ENCODE data around the gene GATA5. TPM values are rescaled to one million over a fixed set of nuclear protein-coding genes. Genes with fewer than 3 reads are reported as not detected.

GATA5 gene
- total RNA-seq, 2 donors from 2014 or later, result not detected

DNA sequence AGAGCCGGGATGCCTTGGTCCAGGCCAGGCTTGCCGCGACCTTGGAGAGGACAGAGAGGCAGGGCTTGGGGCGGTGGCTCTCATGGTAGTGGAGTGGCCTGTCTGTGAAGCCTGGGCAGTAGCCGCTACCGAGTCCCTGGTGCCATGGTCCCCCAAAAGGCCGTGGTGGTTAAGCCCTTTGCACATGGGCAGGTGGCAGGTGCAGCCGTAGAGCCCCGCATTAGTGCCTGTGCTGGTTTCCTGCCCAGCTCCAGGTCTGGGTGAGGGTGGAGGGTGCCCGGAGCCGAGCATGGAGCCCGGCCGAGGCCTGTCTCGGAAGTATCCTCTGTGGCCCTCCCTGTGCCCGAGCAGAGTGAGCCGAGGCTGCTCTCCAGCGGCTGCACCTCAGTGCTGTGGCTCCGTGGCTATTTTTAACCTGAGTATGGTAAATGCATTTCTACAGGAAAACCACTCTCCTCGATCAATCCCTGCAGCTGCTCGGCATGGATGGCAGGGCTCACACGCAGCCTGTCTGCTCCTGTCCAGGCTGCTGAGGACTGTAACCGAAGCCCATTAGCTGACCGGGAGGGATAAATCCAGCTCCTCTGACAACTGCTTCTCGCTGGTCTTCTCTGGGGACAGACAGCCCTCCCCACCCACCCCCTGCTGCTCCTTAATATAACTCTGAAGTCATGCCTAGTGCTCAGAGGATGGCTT lies 36.3 kb upstream of the GATA5 start:
- no peak overlapping the region for H3K27ac Mint-ChIP-seq
- DNase-seq (no peak), ATAC-seq (no peak)
- H3K36me3 Mint-ChIP-seq (ENCODE audit: low read depth), result no peaks in the 10 kb centered on the region
- peak overlapping the region; percentile 19 for H3K4me3 Mint-ChIP-seq
- H3K9me3 ChIP-seq (ENCODE audit: control insufficient read depth, low read length, poor library complexity, severe bottlenecking), result no peaks in the 10 kb centered on the region
- H3K27me3 Mint-ChIP-seq, result peaks cover 26% of the 10 kb centered on the region
- H3K4me1 Mint-ChIP-seq, result no peaks in the 10 kb centered on the region

DNA sequence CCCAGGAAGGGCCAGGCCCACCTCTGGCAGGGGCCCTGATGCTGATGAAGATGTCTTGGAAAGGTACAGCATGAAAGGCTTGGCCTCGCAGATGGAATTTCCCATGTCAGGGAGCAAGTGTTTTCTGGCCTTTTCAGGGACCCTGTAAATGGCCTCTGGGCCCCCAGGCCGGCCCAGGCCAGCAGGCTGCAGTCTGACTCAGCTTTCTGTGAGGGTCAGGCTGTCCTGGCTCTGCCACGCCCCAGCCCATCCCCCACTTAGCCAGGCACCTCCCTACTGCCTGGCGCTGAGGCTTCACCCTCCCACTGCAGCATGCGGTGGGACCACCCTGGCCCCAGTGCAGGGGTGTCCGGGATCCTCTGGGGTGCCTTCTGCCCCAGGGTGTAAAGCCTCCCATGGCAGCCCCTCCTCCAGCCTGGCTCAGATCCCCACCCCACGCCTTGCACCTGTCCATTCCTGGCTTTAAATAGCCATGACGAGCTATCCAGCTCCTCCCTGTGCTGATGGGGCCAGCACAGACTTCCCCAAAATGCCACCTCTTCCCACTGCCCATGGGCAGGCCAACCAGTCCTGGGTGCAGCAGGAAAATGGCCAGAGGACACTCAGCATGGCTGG lies 35.6 kb upstream of the GATA5 start:
- H3K4me1 Mint-ChIP-seq, result no peaks in the 10 kb centered on the region
- no peak for DNase-seq
- no peak overlapping the region for H3K4me3 Mint-ChIP-seq
- no peaks in the 10 kb centered on the region for H3K36me3 Mint-ChIP-seq (ENCODE audit: low read depth)
- ATAC-seq, result no peak
- H3K27ac Mint-ChIP-seq, result no peak overlapping the region
- H3K27me3 Mint-ChIP-seq, result peaks cover 20% of the 10 kb centered on the region
- H3K9me3 ChIP-seq (ENCODE audit: control insufficient read depth, low read length, poor library complexity, severe bottlenecking), result no peaks in the 10 kb centered on the region

- DNase-seq, result no peak
- Mint-ChIP-seq H3K36me3 (ENCODE audit: low read depth) (no peaks in the 10 kb centered on the region), H3K4me1 (no peaks in the 10 kb centered on the region), H3K27me3 (peaks cover 4% of the 10 kb centered on the region), H3K27ac (no peak overlapping the region), H3K4me3 (no peak overlapping the region)
- ATAC-seq, result no peak
- H3K9me3 ChIP-seq (ENCODE audit: control insufficient read depth, low read length, poor library complexity, severe bottlenecking), result no peaks in the 10 kb centered on the region
These were observed 32.9 kb upstream of the GATA5 start for GRCh38 chr20:62508641-62509051.

DNA sequence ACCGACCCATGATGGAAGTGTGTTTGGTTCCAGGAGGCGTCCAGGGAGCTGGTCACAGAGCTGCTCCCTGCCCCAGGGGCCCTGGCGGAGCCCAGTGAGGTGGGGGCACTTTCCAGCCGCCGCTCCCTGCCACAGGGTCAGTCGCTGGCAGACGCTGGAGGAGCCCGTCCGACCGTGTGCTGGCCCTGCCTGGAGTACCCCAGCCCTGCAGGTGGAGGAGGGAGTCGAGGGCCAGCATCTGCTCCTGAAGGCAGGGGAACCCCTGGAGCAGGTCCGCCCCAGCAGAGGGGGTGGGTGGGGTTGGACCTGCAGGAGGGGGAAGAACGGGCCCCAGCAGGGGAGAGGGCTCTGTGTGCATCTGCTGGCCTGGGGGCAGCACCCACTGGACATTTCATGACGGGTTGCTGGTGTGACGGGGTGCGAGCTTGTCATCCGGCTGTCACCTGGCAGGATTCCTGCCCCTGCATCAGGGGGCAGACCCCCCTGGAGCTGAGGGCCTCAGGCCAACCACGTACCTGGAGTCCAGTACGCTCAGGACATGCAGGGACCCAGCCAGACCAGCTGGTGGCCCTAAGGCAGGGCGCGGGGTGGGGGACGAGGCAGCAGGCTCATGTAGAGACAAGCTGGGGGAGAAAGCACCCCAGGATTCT lies 32.3 kb upstream of the GATA5 start:
- no peak for DNase-seq
- H3K9me3 ChIP-seq (ENCODE audit: control insufficient read depth, low read length, poor library complexity, severe bottlenecking), result no peaks in the 10 kb centered on the region
- no peaks in the 10 kb centered on the region for H3K36me3 Mint-ChIP-seq (ENCODE audit: low read depth)
- no peaks in the 10 kb centered on the region for H3K27me3 Mint-ChIP-seq
- H3K4me3 Mint-ChIP-seq, result no peak overlapping the region
- no peak overlapping the region for H3K27ac Mint-ChIP-seq
- no peaks in the 10 kb centered on the region for H3K4me1 Mint-ChIP-seq
- ATAC-seq, result no peak

DNA sequence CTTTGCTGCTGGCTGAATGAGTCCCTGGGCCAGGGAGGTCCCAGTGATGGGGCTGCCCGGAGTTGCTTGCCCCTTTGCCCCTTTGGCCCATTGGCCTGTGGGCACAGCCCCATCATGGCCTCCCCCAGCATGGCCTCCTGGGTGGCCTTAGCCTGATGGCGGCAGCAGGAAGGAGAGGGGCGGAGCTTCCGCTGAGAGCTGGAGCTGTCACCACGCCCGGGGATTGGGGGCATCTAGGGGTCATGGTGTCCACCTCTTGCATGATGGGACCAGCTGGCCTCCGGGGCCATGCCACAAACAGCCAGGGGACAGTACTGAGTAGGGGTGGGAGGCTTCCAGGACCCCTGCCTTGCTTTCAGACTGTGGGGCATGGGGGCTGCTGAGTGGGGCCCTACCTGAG lies 31.5 kb upstream of the GATA5 start:
- H3K27me3 Mint-ChIP-seq, result no peaks in the 10 kb centered on the region
- no peaks in the 10 kb centered on the region for H3K36me3 Mint-ChIP-seq (ENCODE audit: low read depth)
- H3K9me3 ChIP-seq (ENCODE audit: control insufficient read depth, low read length, poor library complexity, severe bottlenecking), result no peaks in the 10 kb centered on the region
- H3K4me3 Mint-ChIP-seq, result no peak overlapping the region
- peaks cover 3% of the 10 kb centered on the region for H3K4me1 Mint-ChIP-seq
- ATAC-seq (no peak), DNase-seq (no peak)
- H3K27ac Mint-ChIP-seq, result no peak overlapping the region

DNA sequence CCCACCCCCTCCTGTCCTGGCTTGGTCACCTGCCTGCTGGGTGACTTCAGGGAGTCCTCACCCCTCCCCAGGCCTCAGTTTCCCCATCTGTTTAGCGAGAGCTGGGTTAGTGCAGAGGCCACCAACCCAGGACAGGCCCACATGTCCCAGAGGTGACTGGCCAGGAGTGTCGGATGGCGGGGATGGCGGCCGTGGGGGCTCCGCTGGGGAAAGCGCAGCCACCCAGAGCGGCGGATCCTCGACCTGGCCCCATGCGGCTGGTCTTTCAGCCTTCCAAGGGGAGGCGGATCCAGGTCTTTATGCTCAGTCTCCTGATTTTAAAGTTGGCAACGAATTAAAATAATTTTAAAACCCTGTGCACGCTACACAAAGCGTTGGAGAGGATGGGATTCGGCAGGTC lies 31.0 kb upstream of the GATA5 start:
- H3K27me3 Mint-ChIP-seq, result no peaks in the 10 kb centered on the region
- no peak overlapping the region for H3K27ac Mint-ChIP-seq
- ATAC-seq (no peak), DNase-seq (no peak)
- H3K36me3 Mint-ChIP-seq (ENCODE audit: low read depth), result no peaks in the 10 kb centered on the region
- H3K9me3 ChIP-seq (ENCODE audit: control insufficient read depth, low read length, poor library complexity, severe bottlenecking), result no peaks in the 10 kb centered on the region
- peaks cover 7% of the 10 kb centered on the region for H3K4me1 Mint-ChIP-seq
- no peak overlapping the region for H3K4me3 Mint-ChIP-seq

- H3K9me3 ChIP-seq (ENCODE audit: control insufficient read depth, low read length, poor library complexity, severe bottlenecking), result no peaks in the 10 kb centered on the region
- no peaks in the 10 kb centered on the region for H3K36me3 Mint-ChIP-seq (ENCODE audit: low read depth)
- H3K27me3 Mint-ChIP-seq, result no peaks in the 10 kb centered on the region
- ATAC-seq (no peak), DNase-seq (no peak)
- H3K27ac Mint-ChIP-seq, result no peak overlapping the region
- H3K4me1 Mint-ChIP-seq, result peaks cover 12% of the 10 kb centered on the region
- no peak overlapping the region for H3K4me3 Mint-ChIP-seq
These were observed 30.3 kb upstream of the GATA5 start for GRCh38 chr20:62506087-62506486.

DNA sequence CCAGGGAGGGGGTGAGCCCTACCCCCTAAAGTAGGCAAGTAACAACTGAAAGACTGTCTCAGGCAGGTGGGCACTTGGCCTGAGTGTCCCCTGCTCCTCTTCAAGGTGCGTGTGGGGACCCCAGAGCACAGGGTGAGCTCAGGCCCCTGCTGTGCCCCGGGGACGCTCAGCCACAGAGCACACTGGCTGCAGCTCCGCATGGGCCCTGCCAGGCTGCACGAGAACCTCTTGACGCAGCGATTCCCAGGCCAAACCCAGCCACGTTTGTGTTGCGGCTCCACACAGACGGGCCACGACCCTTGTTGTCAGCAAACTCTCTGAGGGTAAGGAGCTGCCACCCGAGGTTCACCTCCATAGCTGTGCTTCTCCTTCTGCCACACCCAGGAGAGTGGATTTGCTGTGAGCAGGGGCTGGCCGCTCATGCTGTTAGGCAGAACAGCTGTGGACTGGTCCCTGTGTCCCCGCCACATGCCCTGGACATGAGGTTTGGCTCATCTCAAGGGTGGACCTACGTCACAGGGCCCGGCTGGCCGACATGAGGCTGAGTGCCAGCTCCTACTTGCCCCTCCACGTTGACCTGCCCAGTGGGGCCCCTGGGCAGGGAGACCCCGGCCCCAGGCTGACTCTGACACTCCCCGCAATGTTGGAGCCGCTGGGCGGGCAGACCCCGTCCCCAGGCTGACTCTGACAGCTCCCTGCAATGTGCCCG lies 29.7 kb upstream of the GATA5 start:
- peaks cover 18% of the 10 kb centered on the region for H3K4me1 Mint-ChIP-seq
- H3K36me3 Mint-ChIP-seq (ENCODE audit: low read depth), result no peaks in the 10 kb centered on the region
- no peaks in the 10 kb centered on the region for H3K27me3 Mint-ChIP-seq
- DNase-seq (no peak), ATAC-seq (no peak)
- no peaks in the 10 kb centered on the region for H3K9me3 ChIP-seq (ENCODE audit: control insufficient read depth, low read length, poor library complexity, severe bottlenecking)
- H3K4me3 Mint-ChIP-seq, result no peak overlapping the region
- H3K27ac Mint-ChIP-seq, result no peak overlapping the region

- no peaks in the 10 kb centered on the region for H3K9me3 ChIP-seq (ENCODE audit: control insufficient read depth, low read length, poor library complexity, severe bottlenecking)
- DNase-seq, result no peak
- ATAC-seq, result no peak
- no peaks in the 10 kb centered on the region for H3K36me3 Mint-ChIP-seq (ENCODE audit: low read depth)
- H3K27ac Mint-ChIP-seq, result no peak overlapping the region
- H3K4me1 Mint-ChIP-seq, result peaks cover 21% of the 10 kb centered on the region
- H3K4me3 Mint-ChIP-seq, result no peak overlapping the region
- no peaks in the 10 kb centered on the region for H3K27me3 Mint-ChIP-seq
These were observed 28.5 kb upstream of the GATA5 start for GRCh38 chr20:62504323-62504722.

GRCh38 chr20:62503401-62504178 lies 27.8 kb upstream of the GATA5 start:
- no peak for ATAC-seq
- Mint-ChIP-seq H3K4me3 (no peak overlapping the region), H3K4me1 (peaks cover 21% of the 10 kb centered on the region), H3K27me3 (no peaks in the 10 kb centered on the region), H3K27ac (no peak overlapping the region), H3K36me3 (ENCODE audit: low read depth) (no peaks in the 10 kb centered on the region)
- H3K9me3 ChIP-seq (ENCODE audit: control insufficient read depth, low read length, poor library complexity, severe bottlenecking), result no peaks in the 10 kb centered on the region
- no peak for DNase-seq

DNA sequence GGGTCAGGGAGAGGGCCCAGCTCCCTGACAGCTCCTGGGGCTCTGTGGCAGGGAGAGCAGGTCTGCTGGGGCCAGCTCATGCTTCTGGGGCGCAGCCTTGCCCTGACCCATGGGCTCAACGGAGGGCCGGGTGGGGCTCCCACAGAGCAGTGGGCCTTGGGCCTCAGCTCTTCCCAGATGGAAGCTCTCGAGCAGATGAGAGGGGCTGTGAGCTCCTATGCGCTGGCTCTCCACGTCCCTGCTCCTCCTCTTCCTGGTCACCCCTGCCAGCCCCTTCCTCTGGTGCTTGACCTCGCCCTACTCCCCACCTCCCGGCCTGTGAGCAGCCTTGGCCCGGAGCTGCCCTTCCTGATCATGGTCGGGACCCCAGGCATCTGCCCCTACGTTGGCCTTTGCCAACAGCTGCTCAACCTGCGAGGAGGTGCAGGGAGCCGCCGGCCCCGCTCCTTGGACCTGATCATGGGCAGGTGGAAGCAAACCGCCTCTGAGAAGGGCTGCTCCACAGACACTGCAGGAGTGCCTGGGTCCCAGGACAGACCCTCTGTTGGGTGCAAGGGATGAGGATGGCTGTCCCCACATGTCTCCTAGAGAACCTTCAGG lies 26.8 kb upstream of the GATA5 start:
- peak overlapping the region; percentile 76 for H3K27ac Mint-ChIP-seq
- H3K4me3 Mint-ChIP-seq, result no peak overlapping the region

DNA sequence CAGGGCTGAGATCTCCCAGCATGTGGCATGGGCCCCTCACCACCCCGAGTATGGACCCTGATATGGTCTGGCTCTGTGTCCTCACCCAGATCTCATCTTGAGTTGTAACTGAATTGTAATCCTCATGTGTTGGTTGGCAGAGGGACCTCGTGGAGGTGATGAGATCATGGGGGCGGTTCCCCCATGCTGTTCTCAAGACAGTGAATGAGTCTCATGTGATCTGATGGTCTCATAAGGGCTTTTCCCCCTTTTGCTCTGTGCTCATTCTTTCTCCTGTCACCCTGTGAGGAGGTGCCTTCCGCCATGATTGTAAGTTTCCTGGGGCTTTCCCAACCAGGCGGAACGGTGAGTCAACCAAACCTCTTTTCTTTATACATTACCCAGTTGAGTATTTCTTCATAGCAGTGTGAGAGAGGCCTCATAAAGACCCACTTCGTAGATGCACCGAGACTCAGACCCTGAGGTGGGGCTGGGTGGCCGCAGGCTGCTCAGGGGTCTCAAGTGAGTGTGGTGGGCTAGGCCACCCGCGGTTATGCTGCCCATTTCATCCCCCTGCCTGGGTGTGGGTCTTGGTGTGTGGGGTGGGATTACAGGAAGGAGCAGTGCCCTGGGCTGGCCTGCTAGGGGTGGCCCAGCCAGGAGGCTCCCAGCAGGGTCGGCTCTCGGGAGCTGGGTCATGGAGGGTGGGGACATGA lies 26.2 kb upstream of the GATA5 start:
- ATAC-seq (peak; percentile 95), DNase-seq (peak in 2 of 3 donors; percentile 43 to 50)
- Mint-ChIP-seq H3K36me3 (ENCODE audit: low read depth) (no peaks in the 10 kb centered on the region), H3K27ac (peak overlapping the region; percentile 76), H3K4me3 (peak overlapping the region; percentile 28), H3K27me3 (no peaks in the 10 kb centered on the region), H3K4me1 (peaks cover 21% of the 10 kb centered on the region)
- no peaks in the 10 kb centered on the region for H3K9me3 ChIP-seq (ENCODE audit: control insufficient read depth, low read length, poor library complexity, severe bottlenecking)

More for the DNA sequence above, 26.8 kb upstream of the GATA5 start:
- no peaks in the 10 kb centered on the region for H3K9me3 ChIP-seq (ENCODE audit: control insufficient read depth, low read length, poor library complexity, severe bottlenecking)
- no peaks in the 10 kb centered on the region for H3K36me3 Mint-ChIP-seq (ENCODE audit: low read depth)
- DNase-seq (no peak), ATAC-seq (no peak)
- no peaks in the 10 kb centered on the region for H3K27me3 Mint-ChIP-seq
- peaks cover 21% of the 10 kb centered on the region for H3K4me1 Mint-ChIP-seq
